H1 (cell line): ENCODE data around the gene RMND1. TPM values are rescaled to one million over a fixed set of nuclear protein-coding genes. Genes with fewer than 3 reads are reported as not detected.

Experiments used
- CTCF ChIA-PET: fragments of 300-600 bp; sonication (Branson Sonifier 250); formaldehyde crosslinking; loops from one replicate; lab custom pipeline; 2021; ENCODE audit not compliant: partially characterized antibody; lab: Charles Lee
- POLR2A ChIA-PET: fragments of 300-600 bp; sonication (Branson Sonifier 250); formaldehyde crosslinking; loops from one replicate; lab custom pipeline; 2021; ENCODE audit warnings: inconsistent platforms; ENCODE audit not compliant: partially characterized antibody; lab: Charles Lee
- DNase-seq, 2 experiments: peaks; one replicate each; pipeline versions ENCODE4 v3.0.0 to v3.0.0-alpha.2; 2010 to 2022; ENCODE audit warnings: low spot score in 2 of 2, low read depth in 1 of 2, mixed read lengths in 1 of 2
- FAIRE-seq: peaks from 2 replicates; lab custom pipeline; 2011; peaks lifted over from hg19 to GRCh38; lab: Jason Lieb, UNC
- H2AFZ ChIP-seq: 2 replicates; pipeline ENCODE4 v1.8.1; 2012; ENCODE audit warnings: low read length, inconsistent platforms
- H2AK5ac ChIP-seq: 2 replicates; pipeline ENCODE4 v1.6.1; 2013; ENCODE audit warnings: low read depth, low read length
- H2BK120ac ChIP-seq: replicated peaks from 2 replicates; pipeline ENCODE3; 2013; ENCODE audit warnings: low read depth, low read length, inconsistent platforms
- H2BK12ac ChIP-seq: 2 replicates; pipeline ENCODE4 v1.6.1; 2013; ENCODE audit warnings: low read depth, low read length
- H2BK15ac ChIP-seq: 2 replicates; pipeline ENCODE4 v1.6.1; 2013; ENCODE audit warnings: low read length
- H2BK20ac ChIP-seq: 2 replicates; pipeline ENCODE4 v1.6.1; 2013; ENCODE audit warnings: low read length
- H2BK5ac ChIP-seq: 2 replicates; pipeline ENCODE4 v1.6.1; 2013; ENCODE audit warnings: low read depth, low read length
- H3K14ac ChIP-seq: 2 replicates; pipeline ENCODE4 v1.6.1; 2013; ENCODE audit warnings: inconsistent platforms; ENCODE audit not compliant: insufficient read length
- H3K18ac ChIP-seq: 2 replicates; pipeline ENCODE4 v1.6.1; 2013; ENCODE audit warnings: low read length; ENCODE audit errors: extremely low read depth
- H3K23ac ChIP-seq: 2 replicates; pipeline ENCODE4 v1.6.1; 2013; ENCODE audit warnings: inconsistent platforms; ENCODE audit not compliant: insufficient read length
- H3K23me2 ChIP-seq: 2 replicates; pipeline ENCODE4 v1.6.1; 2013; ENCODE audit warnings: low read depth, low read length
- H3K27ac ChIP-seq: 2 replicates; pipeline ENCODE4 v1.6.1; 2011; ENCODE audit warnings: low read depth, low read length, inconsistent platforms
- H3K27me3 ChIP-seq, 4 experiments: replicated peaks in 1 of 4; 1 replicate in 1 of 4; 2 replicates in 3 of 4; pipeline versions ENCODE4 v1.6.1 to v1.8.1; 2011 to 2013; ENCODE audit warnings: low read length in 3 of 4, mild to moderate bottlenecking in 3 of 4, inconsistent platforms in 2 of 4, mixed read lengths in 2 of 4, moderate library complexity in 1 of 4; ENCODE audit not compliant: control insufficient read depth in 3 of 4, insufficient read depth in 3 of 4; ENCODE audit errors: extremely low read depth in 1 of 4
- H3K36me3 ChIP-seq, 4 experiments: 2 replicates each; pipeline versions ENCODE4 v1.6.1 to v1.8.1; 2011 to 2013; ENCODE audit warnings: mild to moderate bottlenecking in 4 of 4, low read length in 3 of 4, moderate library complexity in 2 of 4, control low read depth in 1 of 4, inconsistent platforms in 1 of 4; ENCODE audit not compliant: insufficient read depth in 4 of 4, control insufficient read depth in 2 of 4
- H3K4ac ChIP-seq: replicated peaks from 2 replicates; pipeline ENCODE3; 2013; ENCODE audit warnings: low read length, low read depth, mixed read lengths, inconsistent platforms; ENCODE audit not compliant: insufficient read length
- H3K4me1 ChIP-seq, 4 experiments: replicated peaks in 1 of 4; 1 replicate in 1 of 4; 2 replicates in 3 of 4; pipeline versions ENCODE4 v1.6.1 to v1.8.1; 2011 to 2013; ENCODE audit warnings: low read length in 3 of 4, inconsistent platforms in 2 of 4, mixed read lengths in 1 of 4; ENCODE audit not compliant: insufficient read depth in 4 of 4, control insufficient read depth in 3 of 4
- H3K4me2 ChIP-seq, 2 experiments: 2 replicates each; pipeline versions ENCODE4 v1.6.1 to v1.8.1; 2011 to 2013; ENCODE audit warnings: low read depth in 2 of 2, low read length in 2 of 2, control low read depth in 1 of 2, inconsistent platforms in 1 of 2, mild to moderate bottlenecking in 1 of 2; ENCODE audit not compliant: insufficient read depth in 1 of 2
- H3K4me3 ChIP-seq, 4 experiments: fragments of 200-600, 300-600 bp in 1 of 4; sonication (generic), shearing (Covaris generic), sonication (Bioruptor Twin) in 1 of 4; 2 replicates each; pipeline versions ENCODE4 v1.5.1 to v1.8.1; 2011 to 2016; ENCODE audit warnings: low read length in 4 of 4, low read depth in 3 of 4, control low read depth in 2 of 4, inconsistent platforms in 2 of 4, mild to moderate bottlenecking in 2 of 4, mixed read lengths in 1 of 4, moderate library complexity in 1 of 4; ENCODE audit not compliant: insufficient read depth in 2 of 4; ENCODE audit errors: extremely low read depth in 1 of 4
- H3K56ac ChIP-seq: replicated peaks from 2 replicates; pipeline ENCODE3; 2013; ENCODE audit warnings: low read depth, mild to moderate bottlenecking, mixed read lengths, low read length, inconsistent platforms; ENCODE audit not compliant: insufficient read length
- H3K79me1 ChIP-seq: 2 replicates; pipeline ENCODE4 v1.6.1; 2013; ENCODE audit warnings: low read depth, low read length, control low read depth
- H3K79me2 ChIP-seq, 2 experiments: 2 replicates each; pipeline versions ENCODE4 v1.6.1 to v1.8.1; 2012 to 2013; ENCODE audit warnings: low read length in 2 of 2, mild to moderate bottlenecking in 2 of 2, inconsistent platforms in 1 of 2; ENCODE audit not compliant: insufficient read depth in 2 of 2, control insufficient read depth in 1 of 2
- H3K9ac ChIP-seq, 4 experiments: replicated peaks in 1 of 4; 1 replicate in 1 of 4; 2 replicates in 3 of 4; pipeline versions ENCODE4 v1.6.1 to v1.8.1; 2011 to 2013; ENCODE audit warnings: low read depth in 3 of 4, low read length in 3 of 4, control low read depth in 2 of 4, mild to moderate bottlenecking in 2 of 4, moderate library complexity in 2 of 4, inconsistent platforms in 1 of 4; ENCODE audit errors: extremely low read depth in 1 of 4
- H3K9me3 ChIP-seq, 2 experiments: 2 replicates each; pipeline versions ENCODE4 v1.6.1 to v1.8.1; 2012 to 2013; ENCODE audit warnings: mild to moderate bottlenecking in 2 of 2, moderate library complexity in 2 of 2, control low read depth in 1 of 2, inconsistent platforms in 1 of 2, low read depth in 1 of 2, low read length in 1 of 2, mixed read lengths in 1 of 2; ENCODE audit not compliant: insufficient read depth in 2 of 2
- H4K20me1 ChIP-seq, 2 experiments: replicated peaks in 1 of 2; 2 replicates each; pipeline versions ENCODE3 to v1.8.1; 2011 to 2013; ENCODE audit warnings: inconsistent platforms in 2 of 2, low read length in 2 of 2, mild to moderate bottlenecking in 1 of 2; ENCODE audit not compliant: insufficient read depth in 2 of 2, control insufficient read depth in 1 of 2
- H4K5ac ChIP-seq: 2 replicates; pipeline ENCODE4 v1.6.1; 2013; ENCODE audit warnings: low read length, low read depth, mixed read lengths, inconsistent platforms; ENCODE audit not compliant: insufficient read length
- H4K8ac ChIP-seq: 2 replicates; pipeline ENCODE4 v1.8.0; 2013; ENCODE audit warnings: mild to moderate bottlenecking, moderate library complexity, low read length, inconsistent platforms; ENCODE audit not compliant: insufficient read depth; ENCODE audit errors: extremely low read depth
- H4K91ac ChIP-seq: replicated peaks from 2 replicates; pipeline ENCODE3; 2013; ENCODE audit warnings: low read length, mixed read lengths, inconsistent platforms; ENCODE audit not compliant: insufficient read length
- EP300 ChIP-seq, 2 experiments: IDR thresholded peaks; 1 replicate in 1 of 2; 2 replicates in 1 of 2; pipeline ENCODE4 v1.6.1; 2011 to 2012; ENCODE audit warnings: low read depth in 2 of 2, low read length in 2 of 2, mild to moderate bottlenecking in 2 of 2, borderline replicate concordance in 1 of 2, inconsistent platforms in 1 of 2, moderate library complexity in 1 of 2
- RXRA ChIP-seq: IDR thresholded peaks from 2 replicates; pipeline ENCODE4 v1.6.1; 2011; ENCODE audit warnings: low read depth, mild to moderate bottlenecking, low read length, moderate library complexity; ENCODE audit not compliant: insufficient read depth
- WGBS, 2 experiments: shearing (Covaris generic) in 1 of 2; methylation state at CpG; one replicate each; pipeline versions ENCODE4 v1.1.6 to v1.1.7; 2013 to 2015; ENCODE audit warnings: low lambda C conversion rate in 2 of 2, mixed read lengths in 2 of 2, inconsistent platforms in 1 of 2, low coverage in 1 of 2, missing lambda C conversion rate in 1 of 2; ENCODE audit not compliant: insufficient replicate concordance in 2 of 2, insufficient coverage in 1 of 2, insufficient read length in 1 of 2; ENCODE audit errors: extremely low coverage in 1 of 2, missing lambda C conversion rate in 1 of 2; 5-methylcytosine and 5-hydroxymethylcytosine counted together
- polyA plus RNA-seq, 7 experiments: library from polyadenylated mRNA; depleted of rRNA in 3 of 7; stranded (reverse) in 5 of 7; unstranded in 2 of 7; fragments of >200 nt in 5 of 7; fragments of 200-250 nt in 2 of 7; gene quantifications; 1 replicate in 5 of 7; 2 replicates in 1 of 7; 4 replicates in 1 of 7; pipeline versions ENCODE4 v1.2.1 to v1.2.3, GENCODE V29; 2011 to 2013; ENCODE audit warnings: missing spikeins in 2 of 7, mixed read lengths in 2 of 7
- total RNA-seq: library from RNA; stranded (reverse); fragmentation: NEBNext Ultra II Directional; extraction: Animal tissue kit (Norgen Biotek cat#: 25700); gene quantifications from 2 replicates; pipeline ENCODE4 v1.2.1, GENCODE V29; 2021
- TF ChIP-seq, protein P1 (sequence below): IDR thresholded peaks from 2 replicates; pipeline ENCODE4 v1.6.1; 2011; ENCODE audit warnings: low read length, improper control_type of control experiment

The RMND1 gene
- total and polyA plus RNA-seq, 2 of the 8 experiments (the other 6 are each of a cell fraction or from before 2014, with no cell fraction given): 7.3 to 21.9 TPM

DNA sequence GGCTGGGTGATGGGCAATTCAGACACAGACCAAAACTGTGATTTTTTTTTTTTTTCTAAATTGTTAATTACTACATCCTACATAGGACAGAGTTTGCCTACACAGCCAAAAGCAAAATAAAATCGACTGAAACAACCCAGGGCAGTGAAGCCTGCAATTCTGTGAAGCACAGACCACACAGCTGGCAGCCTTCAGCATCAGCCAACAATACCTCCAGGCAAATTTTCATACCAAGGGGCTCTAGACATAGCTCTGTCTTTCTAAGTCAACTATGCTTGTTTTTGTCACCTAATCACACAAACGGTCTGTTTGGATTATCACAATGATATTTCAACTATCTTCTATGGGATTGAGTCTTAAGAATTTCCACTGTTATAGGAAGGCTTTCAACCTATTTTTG, 17.6 kb downstream of the RMND1 start:
- Histone ChIP-seq H3K9ac (no peak overlapping the region), H3K4ac (no peak overlapping the region), H3K4me1 (no peaks in the 10 kb centered on the region), H2AK5ac (no peak overlapping the region), H3K9me3 (no peaks in the 10 kb centered on the region), H3K56ac (no peak overlapping the region), H2BK5ac (no peak overlapping the region), H3K36me3 (peaks cover 3 to 41% (median 20%) of the 10 kb centered on the region in 4 experiments; a peak in 7 of 8 replicates), H3K18ac (no peak overlapping the region), H3K79me1 (no peaks in the 10 kb centered on the region; the same call in 1 of the 2 replicates), H3K23ac (no peak overlapping the region), H4K20me1 (peaks cover 5 to 10% of the 10 kb centered on the region in 2 experiments), H2BK12ac (no peak overlapping the region), H3K4me2 (no peak overlapping the region), H4K8ac (no peak overlapping the region), H3K79me2 (peaks cover 0 to 23% of the 10 kb centered on the region in 2 experiments; a peak in 2 of 4 replicates), H2AFZ (no peak overlapping the region), H2BK20ac (no peak overlapping the region), H3K23me2 (no peaks in the 10 kb centered on the region), H2BK120ac (no peak overlapping the region), H3K4me3 (no peak overlapping the region), H2BK15ac (no peak overlapping the region), H3K14ac (no peak overlapping the region), H4K5ac (no peak overlapping the region), H3K27ac (no peak overlapping the region), H4K91ac (no peak overlapping the region), H3K27me3 (no peaks in the 10 kb centered on the region)
- TF ChIP-seq RXRA (no peak), EP300 (IDR thresholded peaks at IDR 0.05; ENCODE audit: borderline replicate concordance in 1 of 2, low read depth in 2 of 2, low read length in 2 of 2) (no peak)
- TF ChIP-seq, protein P1, sequence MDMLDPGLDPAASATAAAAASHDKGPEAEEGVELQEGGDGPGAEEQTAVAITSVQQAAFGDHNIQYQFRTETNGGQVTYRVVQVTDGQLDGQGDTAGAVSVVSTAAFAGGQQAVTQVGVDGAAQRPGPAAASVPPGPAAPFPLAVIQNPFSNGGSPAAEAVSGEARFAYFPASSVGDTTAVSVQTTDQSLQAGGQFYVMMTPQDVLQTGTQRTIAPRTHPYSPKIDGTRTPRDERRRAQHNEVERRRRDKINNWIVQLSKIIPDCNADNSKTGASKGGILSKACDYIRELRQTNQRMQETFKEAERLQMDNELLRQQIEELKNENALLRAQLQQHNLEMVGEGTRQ: no peak
- FAIRE-seq: no peak
- ChIA-PET CTCF (interaction anchor here (0.6 to 1.9 kb wide), 6 partner anchors 10 to 1680 kb away, joined by 3 to 7 read pairs (median 4); no protein-coding TSS in a partner anchor), POLR2A (interaction anchor here (1.8 kb wide), 1 partner anchor 18 kb away, joined by 5 read pairs; the partner anchor contains the start of gene RMND1)
- 62% methylated on average over 2 of the region's 2 CpGs; no CpG with 5 or more reads in 1 of the 2 experiments for WGBS, 2 experiments
- DNase-seq: no peak
